Sigmoid colon (tissue), 7 donors: ENCODE data around the gene ZNF670. TPM values are rescaled to one million over a fixed set of nuclear protein-coding genes. Genes with fewer than 3 reads are reported as not detected.
"Not testable (repeated sequence)": the region's sequence is repeated elsewhere in the genome, so short reads cannot be mapped to it uniquely, and the experiment has no call there.

Experiments used
- DNase-seq: peaks from one replicate; pipeline ENCODE4 v3.0.0-alpha.2; 2019
- H3K27ac ChIP-seq, 4 donors: fragments of 200-600 bp; sonication (generic); one replicate each; pipeline ENCODE4 v1.5.1; 2016 to 2019; ENCODE audit warnings: mild to moderate bottlenecking in 1 of 4
- H3K27me3 ChIP-seq, 3 donors: fragments of 200-600 bp; sonication (generic); one replicate each; pipeline ENCODE4 v1.5.1; 2019; ENCODE audit warnings: mild to moderate bottlenecking in 1 of 3
- H3K36me3 ChIP-seq, 4 donors: fragments of 200-600 bp; sonication (generic); one replicate each; pipeline ENCODE4 v1.5.1; 2016 to 2019
- H3K4me1 ChIP-seq, 4 donors: fragments of 200-600 bp; sonication (generic); one replicate each; pipeline ENCODE4 v1.5.1; 2017 to 2019
- H3K4me3 ChIP-seq, 4 donors: fragments of 200-600 bp; sonication (generic); one replicate each; pipeline ENCODE4 v1.5.1; 2017 to 2019; ENCODE audit warnings: mild to moderate bottlenecking in 2 of 4, moderate library complexity in 1 of 4
- H3K9me3 ChIP-seq, 4 donors: fragments of 200-600 bp in 3 of 4; sonication (generic) in 3 of 4; one replicate each; pipeline versions ENCODE4 v1.5.1 to v1.6.1; 2013 to 2019
- EP300 ChIP-seq, 4 donors: sonication (generic); formaldehyde crosslinking; IDR thresholded peaks; one replicate each; pipeline ENCODE4 v1.6.1; 2017; ENCODE audit warnings: antibody characterized with exemption in 4 of 4
- POLR2A ChIP-seq, 2 donors: fragments of 450-650 bp; IDR thresholded peaks; one replicate each; pipeline ENCODE4 v1.6.1; 2016; ENCODE audit warnings: antibody characterized with exemption in 2 of 2, mild to moderate bottlenecking in 2 of 2, moderate library complexity in 2 of 2
- POLR2AphosphoS5 ChIP-seq, 4 donors: sonication (generic); formaldehyde crosslinking; IDR thresholded peaks; one replicate each; pipeline ENCODE4 v1.6.1; 2017; ENCODE audit warnings: antibody characterized with exemption in 4 of 4
- WGBS, 2 donors: extraction: QIAGEN DNeasy Blood & Tissue Kit; methylation state at CpG; one replicate each; pipeline ENCODE4 v1.1.7; 2013; 5-methylcytosine and 5-hydroxymethylcytosine counted together
- intact Hi-C: fragments of 100-400 bp; cut with DNase I; formaldehyde crosslinking; loops from one replicate; pipeline ENCODE4 v1.15.1; 2023
- polyA plus RNA-seq, 3 donors: library from polyadenylated mRNA; stranded (reverse); fragments of 200-250 nt; gene quantifications; one replicate each; pipeline ENCODE4 v1.2.3, GENCODE V29; 2013
- total RNA-seq, 4 donors: library from RNA; depleted of rRNA; stranded (reverse); fragments of >200 nt; gene quantifications; one replicate each; pipeline ENCODE4 v1.1.0, GENCODE V29; 2016
- TF ChIP-seq, protein P1 (sequence below), 4 experiments: fragments of 450-650 bp in 3 of 4; fragments of 200-600 bp in 1 of 4; IDR thresholded peaks; one replicate each; pipeline ENCODE4 v1.5.1; 2016 to 2019; ENCODE audit warnings: antibody characterized with exemption in 4 of 4, mild to moderate bottlenecking in 3 of 4, moderate library complexity in 2 of 4
- donor health status: healthy with polysubstance abuse.
- donor health status: Bipolar disorder and iron deficiency.
- donor health status: healthy.

Gene ZNF670
- total and polyA plus RNA-seq, 7 donors, result 2.1 to 6.7 (median 3.5) TPM

DNA sequence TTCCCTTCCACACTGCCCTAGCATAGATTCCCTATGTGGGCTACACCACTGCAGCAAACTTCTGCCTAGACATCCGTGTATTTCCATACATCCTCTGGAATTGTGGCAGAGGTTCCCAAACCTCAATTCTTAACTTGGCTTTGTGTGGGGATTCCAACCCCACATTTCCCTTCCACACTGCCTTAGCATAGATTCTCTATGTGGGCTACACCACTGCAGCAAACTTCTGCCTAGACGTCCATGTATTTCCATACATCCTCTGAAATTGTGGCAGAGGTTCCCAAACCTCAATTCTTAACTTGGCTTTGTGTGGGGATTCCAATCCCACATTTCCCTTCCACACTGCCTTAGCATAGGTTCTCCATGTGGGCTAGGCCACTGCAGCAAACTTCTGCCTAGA is 31.4 kb downstream of the ZNF670 start:
- DNase-seq, result no peak
- intact Hi-C loops, result no loop called here
- Histone ChIP-seq H3K9me3 (peaks cover 0 to 43% (median under 1%) of the 10 kb centered on the region in 4 donors), H3K27me3 (no peaks in the 10 kb centered on the region), H3K36me3 (no peaks in the 10 kb centered on the region), H3K4me3 (no peak overlapping the region), H3K4me1 (peaks cover 0 to 8% (median 0%) of the 10 kb centered on the region in 4 donors), H3K27ac (no peak overlapping the region)
- 96 to 97% methylated on average over 2 of the region's 2 CpGs for WGBS, 2 donors
- TF ChIP-seq EP300 (IDR thresholded peaks at IDR 0.05) (no peak), POLR2A (IDR thresholded peaks at IDR 0.05) (no peak), POLR2AphosphoS5 (IDR thresholded peaks at IDR 0.05) (no peak)
- TF ChIP-seq, protein P1, sequence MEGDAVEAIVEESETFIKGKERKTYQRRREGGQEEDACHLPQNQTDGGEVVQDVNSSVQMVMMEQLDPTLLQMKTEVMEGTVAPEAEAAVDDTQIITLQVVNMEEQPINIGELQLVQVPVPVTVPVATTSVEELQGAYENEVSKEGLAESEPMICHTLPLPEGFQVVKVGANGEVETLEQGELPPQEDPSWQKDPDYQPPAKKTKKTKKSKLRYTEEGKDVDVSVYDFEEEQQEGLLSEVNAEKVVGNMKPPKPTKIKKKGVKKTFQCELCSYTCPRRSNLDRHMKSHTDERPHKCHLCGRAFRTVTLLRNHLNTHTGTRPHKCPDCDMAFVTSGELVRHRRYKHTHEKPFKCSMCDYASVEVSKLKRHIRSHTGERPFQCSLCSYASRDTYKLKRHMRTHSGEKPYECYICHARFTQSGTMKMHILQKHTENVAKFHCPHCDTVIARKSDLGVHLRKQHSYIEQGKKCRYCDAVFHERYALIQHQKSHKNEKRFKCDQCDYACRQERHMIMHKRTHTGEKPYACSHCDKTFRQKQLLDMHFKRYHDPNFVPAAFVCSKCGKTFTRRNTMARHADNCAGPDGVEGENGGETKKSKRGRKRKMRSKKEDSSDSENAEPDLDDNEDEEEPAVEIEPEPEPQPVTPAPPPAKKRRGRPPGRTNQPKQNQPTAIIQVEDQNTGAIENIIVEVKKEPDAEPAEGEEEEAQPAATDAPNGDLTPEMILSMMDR (IDR thresholded peaks at IDR 0.05), result no peak

DNA sequence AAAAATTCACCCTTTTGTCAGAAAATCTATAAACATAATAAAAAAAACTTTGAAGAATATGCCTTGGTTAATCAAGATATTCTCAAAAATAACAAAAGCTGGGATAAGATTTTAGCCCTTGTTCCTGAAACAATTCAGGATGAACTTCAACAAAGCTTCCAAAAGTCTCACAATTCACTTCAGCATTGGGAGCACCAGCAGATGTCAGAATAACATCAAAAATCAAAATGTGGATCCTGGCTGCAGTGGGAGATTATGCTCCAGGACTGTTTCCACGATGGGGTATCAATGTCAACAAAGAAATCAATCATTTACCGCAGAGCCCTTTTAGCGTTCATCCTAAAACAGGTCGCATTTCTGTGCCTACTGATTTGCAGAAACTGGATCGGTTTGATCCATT is 35.2 kb downstream of the ZNF670 start:
- Histone ChIP-seq H3K27ac (no peak overlapping the region), H3K9me3 (peaks cover 0 to 48% (median 3%) of the 10 kb centered on the region in 4 donors), H3K36me3 (peaks cover 0 to 10% (median 2%) of the 10 kb centered on the region in 4 donors), H3K4me1 (peaks cover 0 to 8% (median 0%) of the 10 kb centered on the region in 4 donors), H3K4me3 (no peak overlapping the region), H3K27me3 (no peaks in the 10 kb centered on the region)
- TF ChIP-seq POLR2A (IDR thresholded peaks at IDR 0.05), result no peak
- TF ChIP-seq, protein P1 (IDR thresholded peaks at IDR 0.05), result peak in 1 of 4 experiments; percentile 10
- intact Hi-C loops, result no loop called here
- WGBS, 2 donors, result 94 to 96% methylated on average over 5 of the region's 5 CpGs
- DNase-seq, result no peak

DNA sequence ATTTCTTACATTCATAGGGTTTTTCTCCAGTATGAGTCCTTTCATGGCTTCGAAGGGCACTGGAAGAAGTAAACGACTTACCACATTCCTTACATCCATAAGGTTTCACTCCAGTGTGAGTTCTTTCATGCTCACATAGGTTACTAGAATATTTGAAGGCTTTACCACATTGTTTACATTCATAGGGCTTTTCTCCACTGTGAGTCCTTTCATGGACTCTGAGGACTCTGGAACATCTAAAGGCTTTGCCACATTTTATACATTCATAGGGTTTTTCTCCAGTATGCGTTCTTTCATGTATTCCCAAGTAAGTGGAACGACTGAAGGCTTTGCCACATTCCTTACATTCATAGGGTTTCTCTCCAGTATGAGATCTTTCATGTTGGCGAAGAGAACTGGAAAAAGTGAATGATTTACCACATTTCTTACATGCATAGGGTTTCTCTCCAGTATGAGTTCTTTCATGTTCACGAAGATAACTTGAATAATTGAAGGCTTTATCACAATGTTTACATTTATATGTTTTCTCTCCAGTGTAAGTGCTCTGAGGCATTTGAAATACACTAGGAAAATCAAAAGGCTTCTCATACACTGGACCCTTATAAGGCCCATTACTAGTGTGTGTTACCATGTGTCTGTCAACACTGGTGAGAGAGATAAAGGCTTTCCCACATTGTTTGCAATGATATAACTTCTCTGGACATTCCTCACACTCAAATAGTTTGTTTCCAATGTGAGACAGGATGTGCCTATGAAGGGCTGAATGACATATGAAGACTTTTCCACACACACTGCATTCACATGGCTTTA is 40.9 kb downstream of the ZNF670 start:
- Histone ChIP-seq H3K4me3 (no peak overlapping the region), H3K27ac (no peak overlapping the region), H3K4me1 (no peaks in the 10 kb centered on the region), H3K36me3 (peaks cover 4 to 40% (median 16%) of the 10 kb centered on the region in 4 donors), H3K9me3 (peaks cover 9 to 48% (median 12%) of the 10 kb centered on the region in 4 donors), H3K27me3 (no peaks in the 10 kb centered on the region)
- DNase-seq, result no peak
- WGBS, 2 donors, result 96 to 98% methylated on average over 6 of the region's 6 CpGs
- TF ChIP-seq, protein P1 (IDR thresholded peaks at IDR 0.05), result no peak
- TF ChIP-seq POLR2AphosphoS5 (IDR thresholded peaks at IDR 0.05), result no peak
- no peak for TF ChIP-seq POLR2A (IDR thresholded peaks at IDR 0.05)
- no peak for TF ChIP-seq EP300 (IDR thresholded peaks at IDR 0.05)
- intact Hi-C loops, result no loop called here

DNA sequence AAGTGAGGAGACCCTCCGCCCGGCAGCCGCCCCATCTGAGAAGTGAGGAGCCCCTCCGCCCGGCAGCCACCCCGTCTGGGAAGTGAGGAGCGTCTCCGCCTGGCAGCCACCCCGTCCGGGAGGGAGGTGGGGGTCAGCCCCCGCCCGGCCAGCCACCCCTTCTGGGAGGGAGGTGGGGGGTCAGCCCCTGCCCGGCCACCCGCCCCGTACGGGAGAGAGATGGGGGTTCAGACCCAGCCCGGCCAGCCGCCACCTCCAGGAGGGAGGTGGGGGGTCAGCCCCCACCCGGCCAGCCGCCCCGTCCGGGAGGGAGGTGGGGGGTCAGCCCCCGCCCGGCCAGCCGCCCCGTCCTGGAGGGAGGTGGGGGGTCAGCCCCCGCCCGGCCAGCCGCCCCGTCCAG is 46.3 kb downstream of the ZNF670 start:
- H3K4me3 ChIP-seq, intact Hi-C loops, DNase-seq, H3K27ac ChIP-seq, H3K4me1 ChIP-seq, H3K27me3 ChIP-seq: not testable (repeated sequence)
- H3K36me3 ChIP-seq, result peaks cover under 1 to 19% (median 4%) of the 10 kb centered on the region in 4 donors
- peaks cover 5 to 31% (median 12%) of the 10 kb centered on the region in 4 donors for H3K9me3 ChIP-seq
- WGBS, 2 donors, result 93 to 95% methylated on average over 25 to 30 of the region's 30 CpGs

Other genes with a start within 250 kb of the ZNF670 start
- gene AHCTF1, start 146.9 kb downstream of the ZNF670 start, total RNA-seq, result 10 to 100 TPM; 35.7 to 61.8 (median 42.5) TPM
- 10 to 100 TPM in 1 of 3 donors, 1 to 10 TPM in 2; 3.7 to 11.4 (median 4.8) TPM for gene AHCTF1, start 146.9 kb downstream of the ZNF670 start, polyA plus RNA-seq
- under 1 TPM in 1 of 4 donors, not detected in 3; 0.14 TPM for gene ZNF695, start 70.8 kb downstream of the ZNF670 start, total RNA-seq
- 1 to 10 TPM in 2 of 3 donors, under 1 TPM in 1; under 0.01 to 1.4 (median 1.2) TPM for gene ZNF695, start 70.8 kb downstream of the ZNF670 start, polyA plus RNA-seq
- gene ZNF669, start 25.5 kb upstream of the ZNF670 start, total RNA-seq, result 1 to 10 TPM; 4.2 to 5.8 (median 5.2) TPM
- 1 to 10 TPM; 3.6 to 5.1 (median 3.9) TPM for gene ZNF669, start 25.5 kb upstream of the ZNF670 start, polyA plus RNA-seq
- gene ZNF124, start 93.2 kb upstream of the ZNF670 start, total RNA-seq, result 100 to 1,000 TPM in 2 of 4 donors, 10 to 100 TPM in 2; 43.2 to 122 (median 87.2) TPM
- gene ZNF124, start 93.2 kb upstream of the ZNF670 start, polyA plus RNA-seq, result 1 to 10 TPM; 4.5 to 8.4 (median 8.3) TPM
- not detected for gene VN1R5, start 177.3 kb upstream of the ZNF670 start, total RNA-seq
- gene VN1R5, start 177.3 kb upstream of the ZNF670 start, polyA plus RNA-seq, result not detected